IMR-90 (cell line): ENCODE measurements around the gene PLA2G2D. TPM values are rescaled to one million over a fixed set of nuclear protein-coding genes. Genes with fewer than 3 reads are reported as not detected.

Source experiments
- ATAC-seq: fragments of 200-7000 bp; cut with Tn5 transposase; 2 replicates; pipeline ENCODE4 v1.9.1; 2020; ENCODE audit warnings: low read depth, mild to moderate bottlenecking, moderate library complexity
- BruUV-seq: library from RNA; stranded (reverse); fragments of 400-500 nt; replicated peaks from 2 replicates; lab custom pipeline; 2021; lab: Mats Ljungman, UMichigan
- CTCF ChIA-PET: fragments of 300-600 bp; formaldehyde crosslinking; extraction: SDS; loops from one replicate; lab custom pipeline; 2021; ENCODE audit warnings: antibody characterized with exemption; lab: Yijun Ruan, JAX
- POLR2A ChIA-PET: fragments of 300-600 bp; sonication (Branson Sonifier 250); formaldehyde crosslinking; loops from one replicate; lab custom pipeline; 2022; ENCODE audit warnings: antibody characterized with exemption; ENCODE audit not compliant: unreplicated experiment; lab: Charles Lee
- DNase-seq: peaks from one replicate; pipeline ENCODE4 v3.0.0; 2013
- H2AFZ ChIP-seq: replicated peaks from 2 replicates; pipeline ENCODE3; 2013; ENCODE audit warnings: low read length, mild to moderate bottlenecking; ENCODE audit not compliant: poor library complexity
- H2AK5ac ChIP-seq: 2 replicates; pipeline ENCODE4 v1.6.1; 2013; ENCODE audit warnings: low read depth, low read length, inconsistent platforms
- H2AK9ac ChIP-seq: replicated peaks from 2 replicates; pipeline ENCODE3; 2013; ENCODE audit warnings: mild to moderate bottlenecking, low read depth, low read length, moderate library complexity; ENCODE audit not compliant: poor library complexity
- H2BK120ac ChIP-seq: 2 replicates; pipeline ENCODE4 v1.6.1; 2013; ENCODE audit warnings: low read depth, low read length, inconsistent platforms
- H2BK15ac ChIP-seq: 3 replicates; pipeline ENCODE4 v1.6.1; 2013; ENCODE audit warnings: low read depth, low read length, inconsistent platforms
- H2BK20ac ChIP-seq: 2 replicates; pipeline ENCODE4 v1.6.1; 2013; ENCODE audit warnings: low read depth, mild to moderate bottlenecking, inconsistent platforms, low read length, moderate library complexity
- H2BK5ac ChIP-seq: 2 replicates; pipeline ENCODE4 v1.6.1; 2013; ENCODE audit warnings: mild to moderate bottlenecking, low read depth, low read length, inconsistent platforms; ENCODE audit not compliant: poor library complexity, severe bottlenecking
- H3K14ac ChIP-seq: replicated peaks from 2 replicates; pipeline ENCODE4 v1.6.1; 2013; ENCODE audit warnings: low read depth, low read length, inconsistent platforms
- H3K18ac ChIP-seq: 2 replicates; pipeline ENCODE4 v1.6.1; 2013; ENCODE audit warnings: low read depth, low read length, control low read depth
- H3K23ac ChIP-seq: 2 replicates; pipeline ENCODE4 v1.6.1; 2013; ENCODE audit warnings: low read depth, low read length, inconsistent platforms
- H3K27ac ChIP-seq: 2 replicates; pipeline ENCODE4 v1.5.1; 2013; ENCODE audit warnings: mild to moderate bottlenecking, control low read depth, low read length; ENCODE audit not compliant: insufficient read depth
- H3K27me3 ChIP-seq: 2 replicates; pipeline ENCODE4 v1.6.1; 2013; ENCODE audit warnings: low read length; ENCODE audit not compliant: control insufficient read depth, insufficient read depth
- H3K36me3 ChIP-seq: 2 replicates; pipeline ENCODE4 v1.6.1; 2013; ENCODE audit warnings: low read length, mixed read lengths; ENCODE audit not compliant: control insufficient read depth, insufficient read depth
- H3K4ac ChIP-seq: 2 replicates; pipeline ENCODE4 v1.6.1; 2013; ENCODE audit warnings: low read depth, low read length, inconsistent platforms
- H3K4me1 ChIP-seq: 2 replicates; pipeline ENCODE4 v1.6.1; 2013; ENCODE audit warnings: low read length, mixed read lengths; ENCODE audit not compliant: control insufficient read depth, insufficient read depth
- H3K4me2 ChIP-seq: 2 replicates; pipeline ENCODE4 v1.6.1; 2013; ENCODE audit warnings: low read depth, mild to moderate bottlenecking, control low read depth, low read length, moderate library complexity
- H3K4me3 ChIP-seq: 2 replicates; pipeline ENCODE4 v1.5.1; 2013; ENCODE audit warnings: low read depth, mild to moderate bottlenecking, control low read depth, low read length, moderate library complexity; ENCODE audit not compliant: insufficient read depth
- H3K56ac ChIP-seq: 2 replicates; pipeline ENCODE4 v1.6.1; 2013; ENCODE audit warnings: low read length, inconsistent platforms; ENCODE audit not compliant: insufficient read depth; ENCODE audit errors: extremely low read depth
- H3K79me1 ChIP-seq, 2 experiments: 2 replicates each; pipeline ENCODE4 v1.6.1; 2013; ENCODE audit warnings: low read length in 2 of 2, inconsistent platforms in 1 of 2, low read depth in 1 of 2
- H3K9ac ChIP-seq: 2 replicates; pipeline ENCODE4 v1.6.1; 2013; ENCODE audit warnings: low read depth, low read length, control low read depth
- H3K9me1 ChIP-seq: 2 replicates; pipeline ENCODE4 v1.6.1; 2013; ENCODE audit warnings: low read length, inconsistent platforms; ENCODE audit not compliant: insufficient read depth
- H3K9me3 ChIP-seq: 2 replicates; pipeline ENCODE4 v1.6.1; 2013; ENCODE audit warnings: low read length; ENCODE audit not compliant: control insufficient read depth, insufficient read depth
- H4K20me1 ChIP-seq: 2 replicates; pipeline ENCODE4 v1.6.1; 2013; ENCODE audit warnings: low read length, inconsistent platforms; ENCODE audit not compliant: insufficient read depth
- H4K5ac ChIP-seq: 2 replicates; pipeline ENCODE4 v1.6.1; 2013; ENCODE audit warnings: mild to moderate bottlenecking, low read depth, low read length, control low read depth
- H4K8ac ChIP-seq, 2 experiments: 2 replicates each; pipeline ENCODE4 v1.6.1; 2013; ENCODE audit warnings: low read depth in 2 of 2, low read length in 2 of 2, control low read depth in 1 of 2, inconsistent platforms in 1 of 2
- H4K91ac ChIP-seq: 2 replicates; pipeline ENCODE4 v1.6.1; 2013; ENCODE audit warnings: low read depth, low read length, inconsistent platforms; ENCODE audit not compliant: insufficient read depth
- RAD21 ChIP-seq: IDR thresholded peaks from 2 replicates; pipeline ENCODE4 v1.6.1; 2012; ENCODE audit warnings: low read length, improper control_type of control experiment
- USF2 ChIP-seq: fragments of 150-350 bp; IDR thresholded peaks from 2 replicates; pipeline ENCODE4 v1.6.1; 2017; ENCODE audit warnings: mild to moderate bottlenecking, antibody characterized with exemption, low read length, low read depth
- WGBS, 2 experiments: methylation state at CpG; one replicate each; pipeline versions ENCODE4 v1.1.5 to v1.1.7; 2013; ENCODE audit warnings: missing lambda C conversion rate in 2 of 2; ENCODE audit not compliant: insufficient read length in 1 of 2; ENCODE audit errors: extremely low coverage in 2 of 2; 5-methylcytosine and 5-hydroxymethylcytosine counted together
- dilution Hi-C: fragments of 300-500 bp; cut with HindIII; formaldehyde crosslinking; loops from one replicate; pipeline ENCODE4 v1.14.3; 2018; ENCODE audit warnings: low sequenced_read_pairs; ENCODE audit not compliant: unreplicated experiment
- in situ Hi-C: fragments of 300-500 bp; cut with MboI; formaldehyde crosslinking; loops from 3 replicates; pipeline ENCODE4 v1.14.3; 2019; ENCODE audit warnings: low sequenced_read_pairs, inconsistent platforms, mixed read lengths
- intact Hi-C: fragments of 100-400 bp; cut with micrococcal nuclease; formaldehyde crosslinking; loops from 2 replicates; pipeline ENCODE4 v1.10.0; 2022
- polyA plus RNA-seq, 3 experiments: library from polyadenylated mRNA; depleted of rRNA; stranded (reverse); fragments of >200 nt; gene quantifications; 2 replicates each; pipeline ENCODE4 v1.2.3, GENCODE V29; 2012; ENCODE audit warnings: low replicate concordance in 1 of 3
- total RNA-seq: library from RNA; depleted of rRNA; stranded (reverse); fragments of >200 nt; gene quantifications from 2 replicates; pipeline ENCODE4 v1.2.3, GENCODE V29; 2012

PLA2G2D gene
- total and polyA plus RNA-seq, 2 of the 4 experiments (the other 2 are of a cell fraction) = not detected

DNA sequence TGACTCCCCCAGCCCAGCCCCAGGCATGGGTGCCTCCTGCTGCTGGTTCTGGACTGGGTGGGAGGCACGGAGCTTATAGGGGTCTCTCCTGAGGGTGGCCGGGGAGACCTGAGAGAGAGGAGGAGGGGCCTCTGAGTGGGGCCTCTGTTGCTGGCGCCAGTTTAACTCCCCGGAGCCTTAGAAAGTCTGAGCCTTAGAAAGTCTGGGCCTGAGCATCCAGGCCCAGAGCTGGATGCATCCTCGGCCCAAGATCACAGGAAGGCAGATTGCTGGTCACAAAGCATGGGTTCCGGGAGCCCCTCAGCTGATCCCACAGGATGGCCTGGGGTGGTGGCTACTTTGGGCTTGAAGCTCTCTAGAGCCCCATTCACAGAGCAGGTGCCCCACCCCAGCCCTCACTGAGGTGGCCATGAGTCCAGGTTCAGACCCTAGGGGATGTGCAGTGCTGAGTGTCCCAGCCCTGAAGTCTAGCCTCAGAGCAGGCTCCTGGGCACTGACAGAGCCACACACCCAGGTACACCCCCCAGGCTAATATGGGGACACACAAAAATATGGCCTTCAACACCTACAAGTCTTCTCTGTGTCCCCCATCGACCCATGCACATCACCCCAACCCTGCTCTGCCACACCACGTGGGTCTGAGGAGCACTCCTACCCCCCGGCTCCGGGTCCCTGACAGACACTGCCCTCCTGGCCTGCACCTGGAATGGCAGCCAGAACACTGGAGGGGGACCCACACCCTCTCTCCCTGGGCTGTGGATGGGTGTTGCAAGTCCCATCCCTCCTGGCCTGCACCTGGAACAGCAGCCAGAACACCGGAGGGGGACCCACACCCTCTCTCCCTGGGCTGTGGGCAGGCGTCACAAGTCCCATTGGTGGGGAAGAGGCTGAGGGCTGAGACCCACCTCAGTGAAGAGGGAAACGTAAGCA lies 29.5 kb upstream of the PLA2G2D start:
- intact Hi-C loops = no loop called here
- Histone ChIP-seq H3K9me1 (no peaks in the 10 kb centered on the region), H2AFZ (no peak overlapping the region), H2BK20ac (no peak overlapping the region), H2AK5ac (no peak overlapping the region), H2BK15ac (no peak overlapping the region), H4K8ac (no peak overlapping the region), H3K36me3 (no peaks in the 10 kb centered on the region), H3K27ac (no peak overlapping the region), H2BK5ac (no peak overlapping the region), H4K91ac (no peak overlapping the region), H3K9ac (no peak overlapping the region), H3K18ac (no peak overlapping the region), H3K23ac (no peak overlapping the region), H3K4ac (no peak overlapping the region), H3K4me1 (peaks cover 3% of the 10 kb centered on the region; the same call in 1 of the 2 replicates), H3K14ac (no peak overlapping the region), H4K5ac (no peak overlapping the region), H3K4me2 (no peak overlapping the region), H3K56ac (no peak overlapping the region), H3K79me1 (no peaks in the 10 kb centered on the region), H4K20me1 (no peaks in the 10 kb centered on the region), H2AK9ac (no peak overlapping the region), H2BK120ac (no peak overlapping the region), H3K9me3 (no peaks in the 10 kb centered on the region), H3K4me3 (no peak overlapping the region), H3K27me3 (peaks cover 21% of the 10 kb centered on the region)
- 69% methylated on average over 2 of the region's 13 CpGs; no CpG with 5 or more reads in 1 of the 2 experiments for WGBS, 2 experiments
- DNase-seq = no peak
- ChIA-PET POLR2A (no interaction called here), CTCF (interaction anchor here (1.0 kb wide), 1 partner anchor 230 kb away, joined by 3 read pairs; no protein-coding TSS in a partner anchor)
- no peak for TF ChIP-seq RAD21
- TF ChIP-seq USF2 = no peak
- dilution Hi-C loops = no loop called here
- BruUV-seq = no TSS peak
- in situ Hi-C loops = no loop called here
- ATAC-seq = no peak
